ENCODE measurements around the gene GON4L.

The GON4L gene

GRCh38 chr1:155744711-155745283 is 112.2 kb downstream of the GON4L start:
- TF ChIP-seq CTCF (IDR thresholded peaks at IDR 0.05; ENCODE audit: unreplicated experiment in 3 of 3), result no peak
- peaks cover 11% of the 10 kb centered on the region for H3K36me3 Mint-ChIP-seq (ENCODE audit: low read depth)

GRCh38 chr1:155741908-155742307 is 115.1 kb downstream of the GON4L start:
- no peak overlapping the region for H3K27ac Mint-ChIP-seq
- no peak overlapping the region for H3K4me3 Mint-ChIP-seq
- H3K36me3 Mint-ChIP-seq (ENCODE audit: low read depth), result peaks cover 20% of the 10 kb centered on the region
- H3K4me1 Mint-ChIP-seq, result no peaks in the 10 kb centered on the region
- no peaks in the 10 kb centered on the region for H3K9me3 Mint-ChIP-seq
- no peak for TF ChIP-seq CTCF (IDR thresholded peaks at IDR 0.05; ENCODE audit: unreplicated experiment in 3 of 3)
- no peaks in the 10 kb centered on the region for H3K27me3 Mint-ChIP-seq (ENCODE audit: low read depth)

More at GRCh38 chr1:155744711-155745283, 112.2 kb downstream of the GON4L start:
- peak overlapping the region; percentile 90 to 96 (median 95) for H3K4me3 Mint-ChIP-seq
- H3K4me1 Mint-ChIP-seq, result no peaks in the 10 kb centered on the region
- no peaks in the 10 kb centered on the region for H3K27me3 Mint-ChIP-seq (ENCODE audit: low read depth)
- H3K27ac Mint-ChIP-seq, result peak overlapping the region; percentile 18 to 80 (median 79)
- H3K9me3 Mint-ChIP-seq, result no peaks in the 10 kb centered on the region

- H3K9me3 Mint-ChIP-seq, result no peaks in the 10 kb centered on the region
- TF ChIP-seq CTCF (IDR thresholded peaks at IDR 0.05; ENCODE audit: unreplicated experiment in 3 of 3), result no peak
- no peaks in the 10 kb centered on the region for H3K27me3 Mint-ChIP-seq (ENCODE audit: low read depth)
- no peaks in the 10 kb centered on the region for H3K4me1 Mint-ChIP-seq
- no peak overlapping the region for H3K27ac Mint-ChIP-seq
- peaks cover 29% of the 10 kb centered on the region for H3K36me3 Mint-ChIP-seq (ENCODE audit: low read depth)
- H3K4me3 Mint-ChIP-seq, result no peak overlapping the region
Observed at GRCh38 chr1:155740995-155741394, 116.0 kb downstream of the GON4L start.

GRCh38 chr1:155729031-155729898 is 127.7 kb downstream of the GON4L start:
- no peaks in the 10 kb centered on the region for H3K9me3 Mint-ChIP-seq
- H3K4me3 Mint-ChIP-seq, result no peak overlapping the region
- no peaks in the 10 kb centered on the region for H3K27me3 Mint-ChIP-seq (ENCODE audit: low read depth)
- peak; percentile 62 to 66 (median 65) for TF ChIP-seq CTCF (IDR thresholded peaks at IDR 0.05; ENCODE audit: unreplicated experiment in 3 of 3)
- H3K36me3 Mint-ChIP-seq (ENCODE audit: low read depth), result peaks cover 29% of the 10 kb centered on the region
- no peaks in the 10 kb centered on the region for H3K4me1 Mint-ChIP-seq
- peak overlapping the region in 2 of 3 experiments; percentile 10 to 20 for H3K27ac Mint-ChIP-seq

- Mint-ChIP-seq H3K9me3 (no peaks in the 10 kb centered on the region), H3K27ac (no peak overlapping the region), H3K27me3 (ENCODE audit: low read depth) (no peaks in the 10 kb centered on the region), H3K4me1 (no peaks in the 10 kb centered on the region), H3K4me3 (no peak overlapping the region), H3K36me3 (ENCODE audit: low read depth) (peaks cover 23% of the 10 kb centered on the region)
- TF ChIP-seq CTCF (IDR thresholded peaks at IDR 0.05; ENCODE audit: unreplicated experiment in 3 of 3), result no peak
Observed at GRCh38 chr1:155725142-155725541, 131.9 kb downstream of the GON4L start.
